ENCODE measurements around the gene RAD18. TPM values are rescaled to one million over a fixed set of nuclear protein-coding genes. Genes with fewer than 3 reads are reported as not detected.

RAD18 gene
- total and polyA plus RNA-seq, 9 donors, result 2.9 to 9.2 (median 7.8) TPM

DNA sequence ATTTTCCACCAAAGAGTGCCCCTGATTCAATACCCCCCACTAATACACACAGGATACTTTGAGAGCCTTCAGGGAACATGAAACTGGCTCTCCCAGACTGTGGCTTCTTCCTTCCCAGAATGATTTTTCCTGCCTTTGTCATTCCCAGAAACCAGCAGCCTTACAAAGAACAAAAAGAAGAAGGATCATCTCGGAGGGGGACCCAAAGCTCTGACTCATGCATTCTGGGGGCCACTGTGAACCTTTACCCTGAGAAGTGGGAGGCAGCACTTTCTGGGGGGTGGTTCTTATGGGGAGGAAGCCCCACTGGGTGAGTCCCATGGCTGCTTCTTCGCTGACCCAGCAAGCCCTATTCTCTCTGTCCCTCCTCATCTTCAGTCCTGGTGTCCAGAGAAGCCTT lies 44.7 kb upstream of the RAD18 start:
- no peaks in the 10 kb centered on the region for H3K27me3 ChIP-seq
- intact Hi-C loops (cut with DNase I), result no loop called here
- no peak overlapping the region for H3K4me3 ChIP-seq
- H3K27ac ChIP-seq, result no peak overlapping the region
- 86 to 91% (median 91%) methylated on average over 2 of the region's 2 CpGs for WGBS, 3 donors
- no peaks in the 10 kb centered on the region for H3K36me3 ChIP-seq
- no peaks in the 10 kb centered on the region for H3K9me3 ChIP-seq
- H3K4me1 ChIP-seq (ENCODE audit: insufficient read depth), result no peaks in the 10 kb centered on the region
- TF ChIP-seq EP300 (IDR thresholded peaks at IDR 0.05) (no peak), POLR2A (IDR thresholded peaks at IDR 0.05) (no peak)
- TF ChIP-seq, protein P1, sequence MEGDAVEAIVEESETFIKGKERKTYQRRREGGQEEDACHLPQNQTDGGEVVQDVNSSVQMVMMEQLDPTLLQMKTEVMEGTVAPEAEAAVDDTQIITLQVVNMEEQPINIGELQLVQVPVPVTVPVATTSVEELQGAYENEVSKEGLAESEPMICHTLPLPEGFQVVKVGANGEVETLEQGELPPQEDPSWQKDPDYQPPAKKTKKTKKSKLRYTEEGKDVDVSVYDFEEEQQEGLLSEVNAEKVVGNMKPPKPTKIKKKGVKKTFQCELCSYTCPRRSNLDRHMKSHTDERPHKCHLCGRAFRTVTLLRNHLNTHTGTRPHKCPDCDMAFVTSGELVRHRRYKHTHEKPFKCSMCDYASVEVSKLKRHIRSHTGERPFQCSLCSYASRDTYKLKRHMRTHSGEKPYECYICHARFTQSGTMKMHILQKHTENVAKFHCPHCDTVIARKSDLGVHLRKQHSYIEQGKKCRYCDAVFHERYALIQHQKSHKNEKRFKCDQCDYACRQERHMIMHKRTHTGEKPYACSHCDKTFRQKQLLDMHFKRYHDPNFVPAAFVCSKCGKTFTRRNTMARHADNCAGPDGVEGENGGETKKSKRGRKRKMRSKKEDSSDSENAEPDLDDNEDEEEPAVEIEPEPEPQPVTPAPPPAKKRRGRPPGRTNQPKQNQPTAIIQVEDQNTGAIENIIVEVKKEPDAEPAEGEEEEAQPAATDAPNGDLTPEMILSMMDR (IDR thresholded peaks at IDR 0.05), result no peak
- no peak for DNase-seq

DNA sequence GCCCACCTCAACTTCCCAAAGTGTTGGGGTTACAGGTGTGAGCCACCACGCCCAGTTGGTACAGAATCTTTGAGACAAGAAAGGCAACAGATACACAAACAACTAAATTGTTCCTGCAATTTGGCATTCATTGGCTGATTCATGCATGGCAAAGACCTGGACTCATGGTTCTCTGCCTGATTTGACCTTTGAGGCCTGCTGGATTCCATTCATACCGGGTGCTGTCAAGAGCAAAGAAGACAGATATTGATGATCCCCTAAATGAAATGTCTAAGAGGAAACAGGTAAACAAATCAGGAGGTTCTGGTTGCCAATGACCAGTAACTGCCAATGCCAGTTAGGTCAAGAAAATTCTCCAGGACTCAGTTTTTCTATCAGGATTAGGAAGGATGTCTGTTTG lies 43.9 kb upstream of the RAD18 start:
- TF ChIP-seq, protein P1 (IDR thresholded peaks at IDR 0.05), result no peak
- TF ChIP-seq POLR2A (IDR thresholded peaks at IDR 0.05), result no peak
- Histone ChIP-seq H3K27ac (no peak overlapping the region), H3K9me3 (no peaks in the 10 kb centered on the region), H3K4me1 (ENCODE audit: insufficient read depth) (no peaks in the 10 kb centered on the region), H3K36me3 (no peaks in the 10 kb centered on the region), H3K4me3 (no peak overlapping the region), H3K27me3 (no peaks in the 10 kb centered on the region)
- intact Hi-C loops (cut with DNase I), result no loop called here
- DNase-seq, result no peak
- WGBS, 3 donors, result 88 to 96% (median 92%) methylated on average over 2 of the region's 2 CpGs

GRCh38 chr3:9000041-9000440 lies 36.8 kb upstream of the RAD18 start:
- peaks cover 4% of the 10 kb centered on the region for H3K4me1 ChIP-seq (ENCODE audit: insufficient read depth)
- H3K9me3 ChIP-seq, result no peaks in the 10 kb centered on the region
- no peak for DNase-seq
- intact Hi-C loops (cut with DNase I), result no loop called here
- H3K27ac ChIP-seq, result no peak overlapping the region
- no peaks in the 10 kb centered on the region for H3K27me3 ChIP-seq
- TF ChIP-seq POLR2A (IDR thresholded peaks at IDR 0.05) (no peak), EP300 (IDR thresholded peaks at IDR 0.05) (no peak)
- TF ChIP-seq, protein P1 (IDR thresholded peaks at IDR 0.05), result no peak
- no peak overlapping the region for H3K4me3 ChIP-seq
- H3K36me3 ChIP-seq, result no peaks in the 10 kb centered on the region

- Histone ChIP-seq H3K27me3 (no peaks in the 10 kb centered on the region), H3K9me3 (no peaks in the 10 kb centered on the region), H3K27ac (peak overlapping the region; percentile 32 to 78), H3K36me3 (no peaks in the 10 kb centered on the region), H3K4me1 (ENCODE audit: insufficient read depth) (peaks cover 4% of the 10 kb centered on the region), H3K4me3 (no peak overlapping the region)
- no peak for DNase-seq
- intact Hi-C loops (cut with DNase I), result no loop called here
- WGBS, 3 donors, result 54 to 63% (median 61%) methylated on average over 3 of the region's 3 CpGs
- TF ChIP-seq, protein P1 (IDR thresholded peaks at IDR 0.05), result no peak
- no peak for TF ChIP-seq POLR2A (IDR thresholded peaks at IDR 0.05)
- no peak for TF ChIP-seq EP300 (IDR thresholded peaks at IDR 0.05)
Observed at GRCh38 chr3:8997151-8997550, 33.9 kb upstream of the RAD18 start.

GRCh38 chr3:8996681-8997121 lies 33.4 kb upstream of the RAD18 start:
- TF ChIP-seq, protein P1 (IDR thresholded peaks at IDR 0.05), result peak; percentile 47 to 69 (median 63)
- no peak for TF ChIP-seq EP300 (IDR thresholded peaks at IDR 0.05)
- DNase-seq, result peak; percentile 80 to 87 (median 81)
- Histone ChIP-seq H3K27me3 (no peaks in the 10 kb centered on the region), H3K4me3 (no peak overlapping the region), H3K27ac (peak overlapping the region; percentile 14 to 78), H3K9me3 (no peaks in the 10 kb centered on the region), H3K4me1 (ENCODE audit: insufficient read depth) (peaks cover 4% of the 10 kb centered on the region), H3K36me3 (no peaks in the 10 kb centered on the region)
- intact Hi-C loops (cut with DNase I), result no loop called here
- 5 to 9% (median 6%) methylated on average over 12 of the region's 12 CpGs for WGBS, 3 donors

All from ovary (tissue), 9 donors.